ENCODE data around the gene PLCG1.

Gene PLCG1

GRCh38 chr20:41214666-41215065 is 77.3 kb downstream of the PLCG1 start:
- no peak for DNase-seq (ENCODE audit: low spot score)

- no peak for DNase-seq (ENCODE audit: low spot score)
These were observed 80.1 kb downstream of the PLCG1 start for GRCh38 chr20:41217422-41217821.

GRCh38 chr20:41218466-41218865 is 81.1 kb downstream of the PLCG1 start:
- DNase-seq (ENCODE audit: low spot score) = peak; percentile 36

DNA sequence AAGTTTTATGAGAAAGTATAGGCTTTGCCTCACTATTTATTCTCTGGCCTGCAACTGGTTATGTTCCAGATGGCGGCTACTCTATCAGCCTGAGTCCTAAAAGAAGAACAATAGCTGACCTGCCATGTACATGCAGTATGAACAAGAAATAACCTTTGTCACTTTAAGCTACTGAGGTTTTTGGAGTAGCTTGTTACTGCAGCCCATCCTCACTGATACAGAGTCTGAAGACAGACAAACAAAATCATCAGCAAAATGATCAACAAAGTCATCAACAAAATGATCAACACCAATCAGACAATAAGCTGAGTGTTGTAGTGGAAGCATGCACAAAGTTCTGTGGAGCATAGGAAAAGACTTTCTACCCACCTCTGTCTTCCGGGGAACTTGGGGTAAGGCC is 82.5 kb downstream of the PLCG1 start:
- no peak for DNase-seq (ENCODE audit: low spot score)

DNA sequence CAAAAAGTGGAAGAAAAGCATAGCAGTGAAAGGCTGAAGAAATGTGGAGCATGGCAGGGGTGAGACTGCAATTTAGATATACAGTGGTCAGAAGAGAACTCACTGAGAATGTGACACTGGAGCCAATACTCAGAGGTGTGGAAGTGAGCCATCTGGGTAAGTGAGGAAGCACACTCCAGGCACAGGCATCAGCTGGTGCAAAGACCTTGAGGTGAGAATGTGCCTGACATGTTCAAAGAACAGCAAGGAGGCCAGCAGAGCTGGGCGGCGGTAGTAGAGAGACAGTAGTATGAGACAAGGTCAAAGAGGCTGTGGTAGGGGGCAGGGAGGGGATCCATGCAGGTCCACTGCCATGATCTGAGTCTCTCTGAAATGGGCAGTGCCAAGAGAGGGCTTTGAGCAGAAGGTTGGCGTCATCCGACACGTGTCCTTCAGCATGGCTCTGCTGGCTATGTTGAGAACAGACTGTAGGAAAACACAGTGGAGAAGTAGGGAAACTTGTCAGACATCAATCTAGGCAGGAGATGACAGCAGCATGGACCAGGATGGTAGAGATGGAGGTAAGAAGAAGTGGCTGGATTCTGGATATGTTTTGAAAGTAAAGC is 84.4 kb downstream of the PLCG1 start:
- DNase-seq (ENCODE audit: low spot score) = no peak

DNA sequence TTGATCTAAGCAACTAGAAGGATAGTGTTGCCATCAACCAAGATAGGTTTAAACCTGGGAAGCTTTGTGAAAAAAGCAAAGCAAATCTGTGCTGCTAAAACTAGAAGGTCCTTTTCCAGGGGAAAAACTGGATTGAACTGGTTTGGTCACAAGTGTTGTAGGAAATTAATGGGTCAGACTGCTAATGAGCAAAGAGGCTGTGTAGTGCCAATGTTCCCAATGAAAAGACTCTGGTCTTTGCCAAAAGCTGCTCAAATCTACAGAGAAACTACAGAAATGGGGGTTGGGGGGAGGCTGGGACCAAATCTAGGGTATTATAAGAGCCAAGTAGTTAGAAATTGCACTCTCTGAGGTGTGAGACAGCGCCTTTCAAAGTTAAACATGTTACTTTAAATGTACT is 85.0 kb downstream of the PLCG1 start:
- DNase-seq (ENCODE audit: low spot score) = no peak

- no peak for DNase-seq (ENCODE audit: low spot score)
These were observed 85.4 kb downstream of the PLCG1 start for GRCh38 chr20:41222703-41223102.

DNA sequence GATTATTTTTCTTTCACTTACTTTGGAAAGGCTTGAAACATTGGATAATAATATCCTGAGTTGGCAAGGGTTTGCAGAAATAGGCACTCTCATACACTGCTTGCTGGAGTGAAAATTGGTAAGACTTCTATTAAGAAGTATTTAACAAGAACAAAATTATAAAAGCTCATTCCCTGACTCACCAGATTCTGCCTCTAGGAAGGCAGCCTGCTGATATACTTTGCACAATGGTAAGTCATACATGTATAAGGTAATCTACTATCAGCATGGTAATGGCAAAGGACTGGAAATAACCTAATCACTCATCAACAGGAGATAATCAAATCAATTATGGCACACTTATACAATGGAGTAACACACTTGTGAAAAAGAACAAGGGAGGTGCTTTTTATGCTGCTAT is 85.8 kb downstream of the PLCG1 start:
- DNase-seq (ENCODE audit: low spot score) = no peak

DNA sequence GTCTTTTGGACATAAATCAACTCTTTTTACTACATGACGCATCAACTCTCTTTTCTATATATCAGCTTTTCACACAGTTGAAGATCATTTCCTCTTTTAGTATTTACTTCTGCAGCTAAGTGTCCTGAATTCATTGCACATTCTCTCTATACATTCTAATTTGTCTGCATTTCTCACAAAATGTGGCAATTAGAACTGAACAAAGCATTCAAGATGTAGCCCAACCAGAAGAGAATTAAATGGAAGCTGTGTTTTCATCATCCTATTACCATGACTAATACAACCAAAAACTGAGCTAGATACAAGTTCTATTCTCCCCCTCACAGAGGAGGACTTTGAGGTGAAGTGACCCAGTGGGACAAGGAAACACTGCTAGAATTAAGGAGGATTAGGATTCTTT is 86.9 kb downstream of the PLCG1 start:
- DNase-seq (ENCODE audit: low spot score) = no peak

- no peak for DNase-seq (ENCODE audit: low spot score)
These were observed 87.7 kb downstream of the PLCG1 start for GRCh38 chr20:41225091-41225490.

DNA sequence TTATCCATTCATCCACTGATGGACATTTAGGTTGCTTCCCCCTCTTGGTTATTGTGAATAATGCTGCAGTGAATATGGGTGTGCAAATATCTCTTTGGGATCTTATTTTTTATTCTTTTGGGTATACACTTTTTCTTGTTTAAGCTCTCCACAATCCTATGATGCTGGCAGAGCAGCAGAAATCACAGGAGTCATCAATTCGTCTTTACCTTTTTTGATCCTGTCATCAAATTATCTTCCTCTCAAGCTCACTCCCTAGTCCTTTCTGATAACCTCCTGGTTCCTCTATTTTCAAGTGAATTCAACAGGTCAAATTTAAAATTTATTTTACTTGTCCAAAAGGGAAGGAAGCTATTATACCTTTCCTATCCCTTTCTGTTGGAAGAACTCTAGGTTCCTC is 89.1 kb downstream of the PLCG1 start:
- no peak for DNase-seq (ENCODE audit: low spot score)

All from AG08396 (cell line).